Right lobe of liver (tissue), 6 donors: ENCODE measurements around the gene MAP4K2. TPM values are rescaled to one million over a fixed set of nuclear protein-coding genes. Genes with fewer than 3 reads are reported as not detected.

Experiments
- ATAC-seq, 4 donors: fragments of 200-7000 bp; cut with Tn5 transposase; one replicate each; pipeline ENCODE4 v1.9.1; 2020; ENCODE audit warnings: mild to moderate bottlenecking in 4 of 4, moderate library complexity in 4 of 4
- DNase-seq, 3 donors: peaks; one replicate each; pipeline ENCODE4 v3.0.0-alpha.2; 2020
- H3K27ac ChIP-seq, 3 donors: fragments of 200-600 bp; one replicate each; pipeline ENCODE4 v1.8.0; 2022
- H3K27me3 ChIP-seq, 2 donors: fragments of 200-600 bp; one replicate each; pipeline ENCODE4 v1.8.0; 2022
- H3K36me3 ChIP-seq, 4 donors: fragments of 200-600 bp; sonication (generic) in 1 of 4; one replicate each; pipeline versions ENCODE4 v1.5.1 to v1.8.0; 2017 to 2022; ENCODE audit warnings: control low read depth in 1 of 4
- H3K4me1 ChIP-seq, 4 donors: fragments of 200-600 bp; sonication (generic) in 1 of 4; one replicate each; pipeline versions ENCODE4 v1.5.1 to v1.8.0; 2017 to 2022; ENCODE audit warnings: control low read depth in 1 of 4
- H3K4me3 ChIP-seq, 3 donors: fragments of 200-600 bp; one replicate each; pipeline ENCODE4 v1.8.0; 2022
- H3K9me3 ChIP-seq, 4 donors: fragments of 200-600 bp; sonication (generic) in 1 of 4; one replicate each; pipeline versions ENCODE4 v1.5.1 to v1.8.0; 2017 to 2022; ENCODE audit warnings: control low read depth in 1 of 4
- POLR2A ChIP-seq: fragments of 450-650 bp; IDR thresholded peaks from one replicate; pipeline ENCODE4 v1.6.1; 2017; ENCODE audit warnings: antibody characterized with exemption, mild to moderate bottlenecking
- WGBS: methylation state at CpG from one replicate; pipeline ENCODE4 v1.1.6; 2018; ENCODE audit warnings: low coverage, low lambda C conversion rate; ENCODE audit not compliant: insufficient coverage; ENCODE audit errors: missing lambda C conversion rate; 5-methylcytosine and 5-hydroxymethylcytosine counted together
- intact Hi-C, 2 donors: fragments of 100-400 bp; cut with DNase I; formaldehyde crosslinking; loops; one replicate each; pipeline versions ENCODE4 v1.11.2 to v1.14.1; 2022
- total RNA-seq, 6 experiments: library from RNA; depleted of rRNA in 2 of 6; stranded (reverse); fragments of >200 nt in 2 of 6; fragmentation: NEBNext Ultra II Directional in 3 of 6; extraction: Animal tissue kit (Norgen Biotek cat#: 25700) in 3 of 6; gene quantifications; one replicate each; pipeline versions ENCODE4 v1.1.0 to v1.2.4, GENCODE V29; 2016 to 2023
- TF ChIP-seq, protein P1 (sequence below), 4 donors: fragments of 200-600 bp in 3 of 4; fragments of 450-650 bp in 1 of 4; IDR thresholded peaks; one replicate each; pipeline versions ENCODE4 v1.5.1 to v1.8.0; 2016 to 2022; ENCODE audit warnings: antibody characterized with exemption in 4 of 4, mild to moderate bottlenecking in 2 of 4
- donor health status: DM: no; HTN: yes; CAD: no.
- donor health status: DM: no; HTN: no; CAD: no.
- donor health status: DM: no; HTN: no; CAD: no.
- donor health status: DM: no; HTN: yes; CAD: no.
- donor health status: DM: no; HTN: yes; CAD: no.

The MAP4K2 gene
- total RNA-seq, 6 experiments from 2014 or later, result 3.4 to 14.7 (median 4.8) TPM

DNA sequence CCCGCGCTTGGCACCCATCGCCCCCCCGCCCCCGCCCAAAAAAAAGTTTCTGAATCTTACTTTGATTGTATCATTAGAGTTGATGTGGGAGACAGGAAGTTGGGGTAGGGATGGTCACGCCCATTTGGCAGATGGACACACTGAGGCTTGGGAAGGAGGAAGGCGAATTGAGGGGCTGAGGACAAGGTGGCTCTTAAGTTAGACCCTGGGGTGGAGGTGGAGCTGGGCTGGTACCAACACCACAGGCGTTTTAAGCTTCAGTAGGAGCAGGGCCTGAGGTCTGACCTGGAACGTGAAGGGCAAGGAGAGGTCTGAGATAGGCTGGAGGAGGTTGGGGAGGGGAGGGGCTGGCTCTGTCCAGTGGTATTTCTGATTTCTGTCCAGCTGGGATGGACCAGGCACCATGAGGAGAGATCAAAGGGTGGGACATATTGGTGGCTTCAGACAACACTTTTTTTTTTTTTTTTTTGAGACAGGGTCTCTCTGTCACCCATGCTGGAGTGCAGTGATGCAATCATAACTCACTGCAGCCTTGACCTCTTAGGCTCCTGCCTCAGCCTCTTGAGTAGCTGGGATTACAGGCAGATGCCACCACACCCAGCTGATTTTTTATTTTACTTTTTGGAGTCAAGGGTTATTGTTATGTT, 42.2 kb upstream of the MAP4K2 start:
- WGBS, result 26% methylated on average over 8 of the region's 9 CpGs
- ATAC-seq, result no peak
- no peak for DNase-seq

GRCh38 chr11:64844330-64845128, 41.5 kb upstream of the MAP4K2 start, which contains the start of gene CDC42BPG:
TSS of gene CDC42BPG (minus strand) at chr11:64844653. CDS start at chr11:64844569, 84 bp downstream.
- H3K36me3 ChIP-seq, result no peaks in the 10 kb centered on the region
- no peaks in the 10 kb centered on the region for H3K27me3 ChIP-seq
- H3K4me3 ChIP-seq, result peak within 1 kb of the TSS; percentile 41 to 50 (median 45)
- no peak within 1 kb of the TSS for H3K27ac ChIP-seq
- TF ChIP-seq, protein P1, sequence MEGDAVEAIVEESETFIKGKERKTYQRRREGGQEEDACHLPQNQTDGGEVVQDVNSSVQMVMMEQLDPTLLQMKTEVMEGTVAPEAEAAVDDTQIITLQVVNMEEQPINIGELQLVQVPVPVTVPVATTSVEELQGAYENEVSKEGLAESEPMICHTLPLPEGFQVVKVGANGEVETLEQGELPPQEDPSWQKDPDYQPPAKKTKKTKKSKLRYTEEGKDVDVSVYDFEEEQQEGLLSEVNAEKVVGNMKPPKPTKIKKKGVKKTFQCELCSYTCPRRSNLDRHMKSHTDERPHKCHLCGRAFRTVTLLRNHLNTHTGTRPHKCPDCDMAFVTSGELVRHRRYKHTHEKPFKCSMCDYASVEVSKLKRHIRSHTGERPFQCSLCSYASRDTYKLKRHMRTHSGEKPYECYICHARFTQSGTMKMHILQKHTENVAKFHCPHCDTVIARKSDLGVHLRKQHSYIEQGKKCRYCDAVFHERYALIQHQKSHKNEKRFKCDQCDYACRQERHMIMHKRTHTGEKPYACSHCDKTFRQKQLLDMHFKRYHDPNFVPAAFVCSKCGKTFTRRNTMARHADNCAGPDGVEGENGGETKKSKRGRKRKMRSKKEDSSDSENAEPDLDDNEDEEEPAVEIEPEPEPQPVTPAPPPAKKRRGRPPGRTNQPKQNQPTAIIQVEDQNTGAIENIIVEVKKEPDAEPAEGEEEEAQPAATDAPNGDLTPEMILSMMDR (IDR thresholded peaks at IDR 0.05), result peak; percentile 51 to 64 (median 58)
- TF ChIP-seq POLR2A, result peak; percentile 30
- intact Hi-C loops, result loop anchor here in 1 of 2 donors (10.0 kb wide), 1 partner anchor 60 kb away; no protein-coding TSS in a partner anchor
- 10% methylated on average over 5 of the region's 96 CpGs for WGBS
- peaks cover 0 to 18% (median 9%) of the 10 kb centered on the region in 4 donors for H3K4me1 ChIP-seq
- peak; percentile 23 to 59 (median 46) for ATAC-seq
- no peaks in the 10 kb centered on the region for H3K9me3 ChIP-seq
- DNase-seq, result peak; percentile 71 to 75 (median 73)

More for the DNA sequence above, 42.2 kb upstream of the MAP4K2 start:
- Histone ChIP-seq H3K4me1 (peaks cover 0 to 24% (median 10%) of the 10 kb centered on the region in 4 donors), H3K4me3 (no peak overlapping the region), H3K9me3 (no peaks in the 10 kb centered on the region), H3K27ac (no peak overlapping the region), H3K36me3 (no peaks in the 10 kb centered on the region), H3K27me3 (no peaks in the 10 kb centered on the region)
- TF ChIP-seq POLR2A, result no peak
- TF ChIP-seq, protein P1 (IDR thresholded peaks at IDR 0.05), result no peak
- intact Hi-C loops, result loop anchor here in 1 of 2 donors (10.0 kb wide), 1 partner anchor 60 kb away; no protein-coding TSS in a partner anchor

- H3K27me3 ChIP-seq, result no peaks in the 10 kb centered on the region
- ATAC-seq (no peak), DNase-seq (peak in 1 of 3 donors; percentile 57)
- no peaks in the 10 kb centered on the region for H3K9me3 ChIP-seq
- H3K4me1 ChIP-seq, result peaks cover 0 to 12% (median 5%) of the 10 kb centered on the region in 4 donors
- 39% methylated on average over 15 of the region's 27 CpGs for WGBS
- TF ChIP-seq POLR2A, result no peak
- TF ChIP-seq, protein P1 (IDR thresholded peaks at IDR 0.05), result no peak
- no peaks in the 10 kb centered on the region for H3K36me3 ChIP-seq
- H3K27ac ChIP-seq, result no peak overlapping the region
- intact Hi-C loops, result loop anchor here in 1 of 2 donors (10.0 kb wide), 1 partner anchor 59 kb away; no protein-coding TSS in a partner anchor
- H3K4me3 ChIP-seq, result peak overlapping the region; percentile 41 to 50 (median 45)
Measured at GRCh38 chr11:64843686-64844329, 40.8 kb upstream of the MAP4K2 start.
